Measurements from ENCODE around the gene PTPRZ1.

Gene PTPRZ1

DNA sequence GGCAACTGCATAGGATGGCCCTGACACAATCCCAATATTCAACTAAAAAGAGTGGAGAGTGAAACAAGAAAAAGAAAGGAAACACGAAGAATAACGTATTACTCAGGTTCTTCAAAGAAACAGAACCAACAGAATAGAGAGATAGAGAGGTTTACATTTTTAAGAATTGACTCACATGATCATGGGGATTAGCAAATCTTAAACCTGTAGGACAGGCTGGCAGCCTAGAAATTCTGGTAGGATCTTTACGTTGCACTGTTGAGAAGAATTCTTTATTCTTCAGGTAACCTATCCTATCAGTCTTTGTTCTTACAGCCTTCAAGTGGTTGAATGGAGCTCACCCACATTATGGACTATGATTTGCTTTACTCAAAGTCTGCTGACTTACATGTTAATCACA lies 167.2 kb downstream of the PTPRZ1 start:
- no peak for DNase-seq

DNA sequence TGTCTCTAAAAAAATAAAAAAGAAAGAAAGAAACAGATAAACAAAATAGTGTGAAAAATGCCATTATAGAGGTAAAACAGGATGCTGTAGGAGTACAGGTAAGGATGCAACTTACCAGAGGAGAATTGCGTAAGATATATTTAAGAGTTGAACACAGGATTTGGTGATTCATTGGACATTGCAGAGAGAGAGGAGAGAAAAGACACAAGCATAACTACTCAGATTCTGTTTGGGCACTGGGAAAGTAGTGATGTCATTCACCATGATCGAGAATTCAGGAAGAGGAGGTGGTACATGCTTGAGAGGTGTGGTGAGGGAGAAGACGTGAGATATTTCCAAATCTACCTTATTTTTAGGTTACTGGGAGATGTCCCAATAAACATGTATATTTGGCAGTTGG lies 173.4 kb downstream of the PTPRZ1 start:
- DNase-seq: no peak

DNA sequence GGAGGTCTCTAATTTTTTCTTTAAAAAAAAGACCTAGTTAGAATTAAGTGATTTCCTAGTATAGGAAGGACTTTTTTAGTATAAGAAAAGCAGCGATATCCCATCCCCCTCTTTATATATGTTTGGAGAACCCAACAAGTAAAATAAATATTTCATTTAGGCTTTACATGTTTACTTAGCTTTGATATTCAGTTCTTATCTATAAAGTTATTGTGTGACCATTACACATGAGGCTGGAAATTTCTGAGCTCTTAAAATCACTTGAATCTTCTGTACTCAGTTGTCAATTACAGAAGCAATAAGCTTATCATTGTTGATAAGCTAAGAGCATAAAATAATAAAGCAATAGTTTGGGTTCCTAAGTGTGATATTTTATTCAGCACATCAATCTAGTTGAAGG lies 181.4 kb downstream of the PTPRZ1 start:
- DNase-seq: no peak

DNA sequence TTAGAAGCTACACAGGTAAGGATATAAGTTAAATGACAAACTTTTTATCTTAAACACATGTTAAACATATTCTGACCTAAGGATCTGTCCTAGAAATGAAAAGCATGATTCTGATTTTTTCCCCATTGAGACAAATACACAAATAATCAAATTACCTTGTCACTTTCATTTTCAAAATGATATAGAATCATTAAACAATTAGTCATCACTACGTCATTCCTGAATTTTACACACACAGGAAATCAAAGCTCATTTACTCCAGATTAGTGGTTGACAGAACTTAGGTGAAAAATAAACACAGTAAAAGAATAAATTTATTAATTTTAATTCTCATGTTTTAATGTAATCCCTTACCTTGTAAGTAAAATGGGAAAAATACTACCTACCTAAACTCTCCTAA lies 182.1 kb downstream of the PTPRZ1 start:
- no peak for DNase-seq

DNA sequence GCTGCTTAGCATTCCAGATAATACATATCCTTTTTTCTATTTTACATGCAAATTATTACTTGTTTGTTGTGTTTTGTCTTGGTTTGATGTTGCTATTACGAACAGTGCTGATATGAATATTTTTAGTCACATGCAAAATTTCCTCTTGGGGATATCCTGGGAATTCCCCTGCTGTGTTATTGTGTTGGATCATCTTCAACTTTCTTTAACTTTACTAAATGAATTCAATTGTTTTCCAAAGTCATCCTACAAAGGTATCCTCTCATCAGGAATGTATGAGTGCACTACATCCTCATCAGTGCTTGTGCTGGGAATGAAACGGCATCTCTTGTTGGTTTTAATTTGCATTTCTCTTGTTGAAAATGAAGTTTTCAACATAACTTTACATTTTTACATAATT lies 184.0 kb downstream of the PTPRZ1 start:
- no peak for DNase-seq

DNA sequence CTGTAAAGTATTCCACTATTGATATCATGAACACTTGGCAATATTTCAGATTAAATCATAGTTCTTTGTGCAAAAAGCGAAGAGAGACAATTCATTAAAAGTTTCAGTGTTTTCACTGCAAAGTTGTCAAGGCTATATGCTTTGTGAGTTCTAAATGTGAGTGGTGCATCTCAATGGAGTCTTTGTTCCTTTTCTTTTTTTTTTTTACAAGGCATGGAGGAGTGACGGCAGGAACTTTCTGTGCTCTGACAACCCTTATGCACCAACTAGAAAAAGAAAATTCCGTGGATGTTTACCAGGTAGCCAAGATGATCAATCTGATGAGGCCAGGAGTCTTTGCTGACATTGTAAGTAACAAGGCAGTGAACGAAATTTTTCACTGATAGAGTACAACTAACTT lies 186.6 kb downstream of the PTPRZ1 start:
- no peak for DNase-seq

DNA sequence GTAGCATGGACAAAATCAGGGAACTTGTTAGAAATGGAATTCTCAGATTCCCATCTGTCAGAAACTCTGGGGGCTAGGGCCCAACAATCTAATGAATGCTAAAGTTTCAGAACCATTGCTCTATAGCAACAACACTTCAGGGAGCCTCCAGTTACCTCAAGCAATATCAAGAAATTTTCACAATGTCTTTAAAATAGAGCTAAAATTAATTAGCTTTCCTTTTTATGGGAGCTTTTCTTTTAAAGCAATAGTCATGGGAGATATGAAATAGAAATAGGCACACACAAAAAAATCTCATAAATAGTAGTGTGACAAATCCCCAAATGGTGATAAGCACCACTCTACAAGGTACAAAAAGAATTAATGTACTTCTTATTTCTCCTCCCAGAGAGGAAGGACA lies 190.2 kb downstream of the PTPRZ1 start:
- no peak for DNase-seq

DNA sequence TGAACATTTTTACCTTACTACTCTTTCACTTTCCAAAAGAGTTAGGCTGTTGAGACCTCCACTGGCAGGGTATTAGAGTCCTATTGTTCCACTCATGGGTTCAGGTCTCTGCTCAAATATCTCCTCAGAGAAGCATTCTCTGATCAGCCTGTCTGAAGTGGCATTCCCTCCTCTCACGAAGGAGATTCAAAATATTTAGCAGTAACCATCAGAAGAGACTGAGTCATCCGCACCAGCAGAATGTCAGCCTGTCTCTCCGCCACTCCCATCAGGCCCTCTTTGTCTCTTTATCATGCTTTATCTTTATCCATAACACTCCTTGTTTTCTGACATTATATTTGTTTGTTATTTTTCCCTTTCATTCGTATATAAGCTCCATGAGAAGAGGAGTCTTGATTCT lies 192.0 kb downstream of the PTPRZ1 start:
- no peak for DNase-seq

DNA sequence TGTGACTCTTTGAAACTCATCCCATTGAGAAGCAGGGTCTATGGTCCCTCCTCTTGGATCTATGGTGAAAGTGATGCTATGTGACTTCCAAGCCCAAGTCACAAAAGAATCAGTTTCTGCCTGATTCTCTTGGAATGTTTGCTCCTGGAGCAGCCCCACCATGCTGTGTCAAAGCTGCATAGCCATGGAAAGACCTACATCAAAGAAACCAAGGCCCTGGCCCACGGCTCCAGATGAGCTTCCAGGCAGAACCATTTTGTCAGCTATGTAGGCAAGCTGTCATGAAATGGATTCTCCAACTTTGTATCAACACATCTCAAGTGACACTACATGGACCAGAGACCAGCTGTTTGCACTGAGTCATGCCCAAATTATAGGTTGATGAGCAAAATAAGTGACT lies 194.1 kb downstream of the PTPRZ1 start:
- no peak for DNase-seq

DNA sequence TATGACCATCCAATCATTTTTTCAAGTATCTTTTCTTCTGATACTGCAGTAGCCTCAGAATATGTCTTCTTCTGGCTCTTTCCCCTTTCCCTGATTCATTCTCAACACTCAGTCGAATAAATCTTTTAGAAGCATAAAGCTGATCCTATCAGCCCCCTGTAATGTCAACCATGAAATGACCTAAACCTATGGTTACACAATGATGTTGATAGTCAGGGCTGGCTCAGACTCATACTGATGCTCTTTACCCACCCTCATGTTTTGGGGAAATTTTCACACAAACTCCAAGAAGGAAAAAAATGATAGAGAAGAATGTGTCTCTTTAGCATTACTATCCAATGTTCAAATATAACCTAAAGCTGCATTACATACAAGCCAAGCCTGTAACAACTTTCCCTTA lies 195.1 kb downstream of the PTPRZ1 start:
- DNase-seq: no peak

DNA sequence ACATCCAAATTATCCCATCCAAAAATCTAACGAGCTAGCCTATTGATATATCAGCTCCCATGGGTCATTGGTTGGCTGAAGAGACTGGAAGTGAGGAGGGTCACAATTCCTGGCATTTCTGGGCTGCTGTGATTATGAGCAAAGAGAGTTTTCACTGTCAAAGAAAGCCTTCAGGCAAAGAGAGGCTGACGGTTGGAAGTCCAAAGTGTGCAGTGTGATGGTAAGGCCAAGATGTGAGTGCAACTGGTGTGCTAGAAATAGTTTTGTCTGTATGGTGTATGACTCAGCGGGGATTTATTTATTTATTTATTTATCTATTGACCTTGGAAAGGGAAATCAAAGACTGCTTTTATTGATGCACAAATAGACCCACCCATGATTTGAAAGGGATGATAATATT lies 196.0 kb downstream of the PTPRZ1 start:
- DNase-seq: no peak

DNA sequence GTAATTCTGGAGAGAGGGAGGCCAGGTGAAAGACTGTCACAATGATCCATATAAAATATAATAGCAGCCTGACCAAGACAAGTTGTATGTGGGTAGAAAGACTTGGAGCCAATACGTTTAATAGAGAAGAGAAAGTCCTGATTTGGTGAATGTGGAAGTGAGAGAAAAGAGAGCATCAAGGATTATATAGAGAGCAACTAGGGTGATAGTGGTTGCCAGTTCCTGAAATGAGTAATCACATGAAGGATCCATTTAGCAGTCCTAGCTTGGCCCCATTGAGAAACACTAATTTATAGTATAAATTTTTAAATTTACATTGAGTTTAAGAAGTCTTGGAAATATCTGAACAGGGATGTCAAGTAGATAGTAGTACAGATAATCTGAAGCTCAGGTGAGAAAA lies 197.1 kb downstream of the PTPRZ1 start:
- DNase-seq: no peak

DNA sequence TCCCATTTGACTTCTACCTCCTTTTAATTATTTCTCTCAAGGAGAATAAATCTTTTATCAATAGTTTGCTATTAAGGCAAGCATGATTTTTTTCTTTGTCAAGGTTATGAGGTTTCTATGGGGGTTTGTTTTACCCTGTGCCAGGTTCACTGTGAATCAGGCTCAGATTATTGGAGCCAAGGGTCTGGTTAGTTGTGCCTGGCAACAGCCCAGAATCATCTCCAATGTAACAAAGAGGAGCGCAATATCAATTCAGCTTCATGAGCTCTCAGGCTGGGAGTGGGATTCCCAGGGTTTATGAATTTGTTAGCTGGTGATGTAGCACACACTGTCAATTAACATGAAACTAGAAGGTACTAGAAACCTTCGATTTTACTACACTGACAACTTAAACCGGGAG lies 197.9 kb downstream of the PTPRZ1 start:
- no peak for DNase-seq

DNA sequence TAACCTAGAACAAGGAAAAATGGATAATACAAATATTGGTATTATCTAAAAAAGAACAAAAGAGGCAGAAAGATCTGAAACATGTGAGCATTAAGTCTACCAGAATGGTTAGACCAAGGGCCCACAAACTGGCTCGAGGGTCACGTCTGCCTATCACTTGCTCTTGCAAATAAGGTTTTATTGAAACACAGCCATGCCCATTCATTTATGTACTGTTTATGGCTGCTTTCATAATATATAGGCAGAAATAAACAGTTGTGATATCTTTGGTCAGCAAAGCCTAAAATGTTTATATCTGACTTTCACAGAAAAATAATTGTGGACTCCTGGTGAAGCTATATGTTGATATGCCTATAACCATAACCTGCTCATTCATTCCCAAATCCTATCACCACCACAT lies 199.3 kb downstream of the PTPRZ1 start:
- no peak for DNase-seq

DNA sequence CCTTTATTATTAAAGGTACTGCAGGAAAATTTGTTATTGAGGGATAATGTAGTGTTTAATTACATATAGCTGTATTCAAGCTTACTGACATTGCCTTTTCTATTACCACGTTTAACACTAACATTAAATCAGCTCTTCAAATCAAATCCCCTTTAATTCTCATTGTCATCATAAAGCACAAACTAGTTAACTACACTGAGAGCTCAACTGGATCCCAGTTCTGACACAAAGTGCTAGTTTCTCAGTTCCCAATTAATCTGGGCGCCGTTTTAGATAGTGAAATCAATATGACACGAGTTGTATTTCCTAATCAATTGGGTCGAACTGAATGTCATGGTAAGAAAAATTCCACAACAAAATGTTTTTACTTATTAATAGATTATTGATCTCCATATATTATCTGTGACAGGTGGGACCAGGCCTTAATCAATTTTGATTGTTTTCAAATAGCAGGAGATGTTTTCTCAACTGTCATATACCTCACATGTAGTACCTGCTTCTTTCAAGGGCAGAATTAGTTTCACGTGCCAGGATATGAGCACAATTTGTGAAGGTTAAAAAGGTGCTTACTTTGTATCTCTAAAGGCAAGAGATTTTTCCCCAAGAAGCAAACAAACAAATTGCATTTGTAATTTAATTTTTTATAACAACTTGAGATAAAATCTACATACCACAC lies 200.1 kb downstream of the PTPRZ1 start:
- DNase-seq: no peak

DNA sequence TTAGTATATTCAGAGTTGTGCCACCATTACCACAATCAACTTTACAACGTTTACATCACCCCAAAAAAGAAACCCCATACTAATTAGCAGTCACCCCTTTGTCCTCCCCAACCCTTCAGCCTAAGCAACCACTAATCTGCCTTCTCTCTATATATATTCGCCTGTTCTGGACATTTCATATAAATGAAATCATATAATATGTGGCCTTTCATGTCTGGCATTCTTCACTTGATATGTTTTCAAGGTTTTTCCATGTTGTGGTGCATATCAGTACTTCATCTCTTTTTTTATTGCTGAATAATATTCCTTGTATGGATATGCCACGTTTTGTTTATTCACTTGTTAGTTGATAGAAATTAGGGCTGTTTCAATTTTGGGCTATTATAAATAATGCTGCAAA lies 200.7 kb downstream of the PTPRZ1 start:
- DNase-seq: no peak

DNA sequence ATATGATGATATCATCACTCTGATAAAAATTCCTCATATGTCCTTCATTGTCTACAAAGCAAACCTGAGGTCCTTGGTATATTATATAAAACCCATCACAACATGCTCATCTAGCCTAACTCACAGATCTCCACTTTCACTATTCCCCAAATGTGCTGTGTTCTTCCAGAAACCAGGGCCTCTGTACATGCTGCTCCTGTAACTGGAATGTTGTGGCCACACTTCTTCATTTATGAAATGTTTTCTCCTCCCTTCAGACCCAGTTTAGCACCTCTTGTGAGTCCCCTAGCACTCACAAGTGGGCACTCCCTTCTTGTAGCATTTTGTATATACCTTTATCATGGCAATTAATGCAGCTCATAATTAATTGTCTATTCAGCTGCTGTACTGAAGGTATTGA lies 209.2 kb downstream of the PTPRZ1 start:
- no peak for DNase-seq

DNA sequence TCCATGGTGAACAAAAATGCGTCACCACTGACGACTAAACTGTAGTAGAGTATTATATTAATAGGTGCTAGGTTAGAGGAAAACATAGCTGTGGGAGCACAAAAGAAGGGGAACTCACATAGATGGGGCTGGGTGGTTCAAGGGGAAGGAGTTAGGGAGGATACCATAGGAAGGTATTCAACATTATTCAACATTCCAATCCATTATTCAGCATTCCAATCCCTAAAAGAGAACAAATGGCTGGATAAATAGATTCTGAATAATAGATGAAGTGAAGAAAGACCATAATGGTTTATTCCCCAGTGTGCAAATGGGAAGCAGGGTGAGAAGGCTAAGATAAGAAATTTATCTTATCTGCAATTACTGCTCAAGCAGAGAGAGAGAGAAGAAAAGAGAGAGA lies 209.7 kb downstream of the PTPRZ1 start:
- DNase-seq: no peak

DNA sequence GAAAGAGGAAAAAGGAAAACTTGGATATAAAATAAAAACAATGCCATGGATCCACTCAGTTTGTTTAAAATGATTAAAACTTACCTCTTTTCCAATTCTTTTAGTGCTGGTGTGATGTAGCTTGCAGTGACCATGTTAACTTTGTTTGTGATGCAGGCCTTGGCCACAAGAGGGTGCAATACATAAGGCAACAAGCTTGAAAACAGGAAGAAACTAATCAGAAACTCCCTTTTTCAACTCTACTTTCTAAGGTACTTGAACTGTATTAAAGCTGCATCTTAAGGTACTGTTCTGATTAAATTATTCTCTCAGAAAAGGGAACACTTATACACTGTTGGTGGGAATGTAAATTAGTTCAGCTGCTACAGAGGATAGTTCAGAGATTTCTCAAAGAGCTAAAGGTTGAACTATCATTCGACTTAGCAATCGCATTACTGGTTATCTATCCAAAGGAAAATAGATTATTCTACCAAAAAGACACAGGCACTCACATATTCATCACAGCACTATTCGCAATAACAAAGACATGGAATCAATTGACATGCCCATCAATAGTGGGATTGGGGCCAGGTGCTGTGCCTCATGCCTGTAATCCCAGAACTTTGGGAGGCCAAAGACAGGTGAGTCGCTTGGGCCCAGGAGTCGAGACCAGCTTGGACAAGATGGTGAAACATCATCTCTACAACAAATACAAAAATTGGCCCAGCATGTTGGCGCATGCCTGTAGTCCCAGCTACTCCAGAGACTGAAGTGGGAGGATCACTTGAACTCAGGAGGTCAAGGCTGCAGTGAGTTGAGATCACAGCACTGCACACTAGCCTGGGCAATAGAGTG lies 220.2 kb downstream of the PTPRZ1 start:
- DNase-seq: peak in 37 of 56 donors; percentile 0 to 73 (median 15)

DNA sequence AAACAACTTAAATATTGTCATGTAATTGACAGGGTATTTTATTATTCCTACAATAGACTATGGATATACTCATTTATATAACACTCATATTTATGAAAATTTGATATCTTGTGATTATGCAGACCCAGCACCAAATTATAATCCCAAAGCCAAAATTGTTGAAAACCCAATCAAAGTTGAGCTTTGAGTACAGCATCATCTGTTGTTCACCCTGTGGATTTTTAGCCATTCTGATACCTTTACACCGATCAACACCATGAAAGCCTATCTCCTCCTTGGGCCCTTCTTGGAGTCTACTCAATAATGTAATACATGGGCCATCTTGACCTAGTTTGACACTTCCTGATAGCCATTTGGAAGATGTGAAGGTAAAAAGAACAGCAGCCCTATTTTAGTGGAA lies 221.6 kb downstream of the PTPRZ1 start:
- DNase-seq: no peak

DNA sequence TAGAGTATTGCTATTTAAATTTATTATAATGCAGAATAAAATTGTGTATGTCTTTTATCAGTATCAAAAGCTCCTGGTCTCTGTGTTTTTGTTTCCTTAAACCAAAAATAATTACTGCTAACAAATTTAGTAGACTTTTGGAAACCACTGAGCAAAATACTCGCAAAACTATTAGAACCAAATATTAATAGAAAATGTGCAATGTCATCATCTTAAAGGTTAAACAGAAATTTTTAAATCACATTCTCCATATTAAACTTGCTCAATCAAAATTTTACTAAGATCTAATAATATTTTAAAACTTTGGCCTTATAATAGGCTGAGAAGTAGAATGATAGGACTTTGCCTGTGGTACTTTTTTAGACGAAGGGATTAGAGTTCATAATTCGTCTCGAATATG lies 222.7 kb downstream of the PTPRZ1 start:
- no peak for DNase-seq

DNA sequence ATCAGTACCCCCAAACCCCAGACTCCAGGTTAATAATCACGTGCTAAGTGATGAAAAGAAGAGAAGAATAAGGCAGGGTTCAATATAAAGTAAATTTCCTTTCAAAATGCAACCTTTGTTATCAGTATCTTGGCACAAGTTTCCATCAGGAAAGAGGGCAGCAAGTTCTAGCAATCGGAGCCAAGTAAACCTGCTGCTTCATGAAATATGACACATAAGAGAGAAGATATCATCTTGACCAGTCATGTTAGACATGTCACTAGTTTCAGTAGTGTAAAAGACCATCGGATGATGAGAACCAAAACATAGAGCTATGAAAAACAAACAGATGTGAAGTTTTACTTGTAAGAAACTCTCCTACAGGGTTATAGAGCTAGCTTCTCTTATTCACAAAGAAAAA lies 227.1 kb downstream of the PTPRZ1 start:
- DNase-seq: no peak

DNA sequence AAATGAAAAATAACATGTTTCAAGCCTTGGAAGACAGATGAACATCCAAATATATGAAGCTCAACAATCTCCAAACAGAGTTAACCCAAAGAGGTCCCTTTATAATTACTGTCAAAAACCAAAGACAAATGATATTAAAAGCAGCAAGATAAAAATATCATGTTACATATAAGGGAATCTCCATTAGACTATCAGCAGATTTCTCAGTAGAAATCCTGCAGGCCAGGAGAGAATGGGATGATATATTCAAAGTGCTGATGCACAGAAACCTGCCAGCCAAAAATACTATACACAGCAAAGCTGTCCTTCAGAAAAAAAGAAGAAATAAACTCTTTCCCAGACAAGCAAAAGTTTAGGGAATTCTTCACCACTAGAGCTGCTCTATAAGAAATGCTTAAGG lies 230.1 kb downstream of the PTPRZ1 start:
- DNase-seq: no peak
